Neural crest cell (in vitro differentiated cells): ENCODE data around the gene CASQ2. TPM values are rescaled to one million over a fixed set of nuclear protein-coding genes. Genes with fewer than 3 reads are reported as not detected.

Source experiments
- DNase-seq: peaks from one replicate; pipeline ENCODE4 v3.0.0; 2021; ENCODE audit warnings: low read depth, mixed read lengths, low spot score
- H3K27ac Mint-ChIP-seq: one replicate; pipeline ENCODE4 v1.8.0; 2021; ENCODE audit warnings: mild to moderate bottlenecking, mixed read lengths; ENCODE audit not compliant: unreplicated experiment
- H3K27me3 Mint-ChIP-seq: 2 replicates; pipeline ENCODE4 v1.8.0; 2021; ENCODE audit warnings: low read depth, mild to moderate bottlenecking, mixed read lengths
- H3K36me3 Mint-ChIP-seq: 2 replicates; pipeline ENCODE4 v1.8.0; 2021; ENCODE audit warnings: low read depth, mild to moderate bottlenecking, mixed read lengths
- H3K4me1 Mint-ChIP-seq: 2 replicates; pipeline ENCODE4 v1.8.0; 2021; ENCODE audit warnings: mixed read lengths
- H3K4me3 Mint-ChIP-seq: one replicate; pipeline ENCODE4 v1.8.0; 2021; ENCODE audit warnings: mild to moderate bottlenecking, mixed read lengths
- H3K9me3 Mint-ChIP-seq: 2 replicates; pipeline ENCODE4 v1.8.0; 2021; ENCODE audit warnings: mixed read lengths
- total RNA-seq: library from RNA; stranded (reverse); gene quantifications from 2 replicates; pipeline ENCODE4 v1.2.1, GENCODE V29; 2021
- TF ChIP-seq, protein P1 (sequence below): fragments of 200-600 bp; sonication (generic); conservative IDR thresholded peaks from 2 replicates; pipeline ENCODE4 v1.5.0; 2021; ENCODE audit warnings: antibody characterized with exemption, mild to moderate bottlenecking

The CASQ2 gene
- total RNA-seq, 1 donor from 2014 or later = 0.12 TPM

DNA sequence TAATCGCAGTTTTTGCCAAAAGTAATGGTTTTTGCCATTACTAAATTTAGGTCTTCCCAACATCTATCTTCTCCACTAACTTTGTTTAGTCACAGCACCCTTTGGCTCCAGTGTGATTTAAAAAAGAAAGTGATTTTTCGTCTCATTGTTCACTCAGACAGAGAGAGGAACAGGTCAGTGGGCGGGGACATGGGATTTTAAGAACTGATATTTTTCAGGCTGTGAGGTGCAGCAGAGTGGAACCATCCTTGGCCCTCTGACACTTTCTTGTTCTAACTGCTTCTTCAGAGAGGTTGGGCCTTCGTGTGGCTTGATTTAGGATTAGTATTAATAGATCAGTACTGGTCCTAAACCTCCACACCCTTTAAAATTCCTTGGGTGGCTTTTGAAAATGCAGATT, 38.8 kb downstream of the CASQ2 start:
- peaks cover 35% of the 10 kb centered on the region for H3K4me1 Mint-ChIP-seq
- H3K36me3 Mint-ChIP-seq = no peaks in the 10 kb centered on the region
- H3K4me3 Mint-ChIP-seq = no peak overlapping the region
- TF ChIP-seq, protein P1, sequence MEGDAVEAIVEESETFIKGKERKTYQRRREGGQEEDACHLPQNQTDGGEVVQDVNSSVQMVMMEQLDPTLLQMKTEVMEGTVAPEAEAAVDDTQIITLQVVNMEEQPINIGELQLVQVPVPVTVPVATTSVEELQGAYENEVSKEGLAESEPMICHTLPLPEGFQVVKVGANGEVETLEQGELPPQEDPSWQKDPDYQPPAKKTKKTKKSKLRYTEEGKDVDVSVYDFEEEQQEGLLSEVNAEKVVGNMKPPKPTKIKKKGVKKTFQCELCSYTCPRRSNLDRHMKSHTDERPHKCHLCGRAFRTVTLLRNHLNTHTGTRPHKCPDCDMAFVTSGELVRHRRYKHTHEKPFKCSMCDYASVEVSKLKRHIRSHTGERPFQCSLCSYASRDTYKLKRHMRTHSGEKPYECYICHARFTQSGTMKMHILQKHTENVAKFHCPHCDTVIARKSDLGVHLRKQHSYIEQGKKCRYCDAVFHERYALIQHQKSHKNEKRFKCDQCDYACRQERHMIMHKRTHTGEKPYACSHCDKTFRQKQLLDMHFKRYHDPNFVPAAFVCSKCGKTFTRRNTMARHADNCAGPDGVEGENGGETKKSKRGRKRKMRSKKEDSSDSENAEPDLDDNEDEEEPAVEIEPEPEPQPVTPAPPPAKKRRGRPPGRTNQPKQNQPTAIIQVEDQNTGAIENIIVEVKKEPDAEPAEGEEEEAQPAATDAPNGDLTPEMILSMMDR = no peak
- DNase-seq = no peak
- H3K27ac Mint-ChIP-seq = no peak overlapping the region
- H3K27me3 Mint-ChIP-seq = no peaks in the 10 kb centered on the region
- no peaks in the 10 kb centered on the region for H3K9me3 Mint-ChIP-seq

DNA sequence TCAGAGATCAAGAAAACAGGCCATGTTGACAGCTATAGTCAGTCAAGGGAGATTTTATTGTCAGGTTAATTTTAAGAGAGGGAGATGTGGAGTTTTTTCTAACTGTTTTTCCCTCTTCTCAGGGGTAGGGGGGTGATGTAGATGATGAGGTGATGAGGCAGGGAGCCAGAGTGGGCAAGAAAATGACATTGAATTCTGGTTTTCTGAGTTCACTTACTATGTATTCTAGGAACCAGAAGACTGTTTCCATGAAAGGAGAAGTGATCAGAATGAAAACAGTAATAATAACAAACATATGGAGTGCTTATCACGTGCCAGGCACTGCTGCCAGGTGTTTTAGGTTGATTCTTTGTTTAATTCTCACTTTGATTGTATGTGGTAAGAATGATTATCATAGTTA, 40.2 kb downstream of the CASQ2 start:
- Mint-ChIP-seq H3K27ac (no peak overlapping the region), H3K36me3 (no peaks in the 10 kb centered on the region)

DNA sequence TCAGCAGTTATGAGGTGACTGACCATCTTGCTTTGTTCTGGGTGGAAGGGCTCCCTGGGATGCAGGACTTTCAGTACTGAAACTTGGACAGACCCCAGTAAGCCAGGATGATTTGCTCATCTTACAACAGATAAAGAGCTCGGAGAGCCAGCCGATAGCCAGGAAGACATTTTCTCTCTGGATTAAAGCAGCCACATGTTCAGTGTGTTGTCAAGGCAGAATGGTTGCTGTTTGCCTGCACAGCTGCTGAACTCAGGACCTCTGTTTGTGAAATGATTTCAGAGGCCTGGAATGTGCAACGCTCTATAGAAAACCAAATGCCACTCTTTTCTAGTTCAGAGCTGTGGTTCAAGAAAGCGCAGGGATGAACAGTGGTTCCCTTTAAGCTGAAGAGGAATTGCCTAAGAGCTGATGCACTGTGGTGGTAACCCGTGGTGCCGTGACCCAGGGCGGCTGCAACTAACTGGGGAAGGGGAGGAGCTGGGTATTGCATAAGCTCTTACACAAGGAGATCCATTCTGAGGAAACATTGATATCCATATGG, 40.7 kb downstream of the CASQ2 start:
- H3K27ac Mint-ChIP-seq = peak overlapping the region; percentile 96
- H3K4me3 Mint-ChIP-seq = no peak overlapping the region
- H3K36me3 Mint-ChIP-seq = no peaks in the 10 kb centered on the region
- no peaks in the 10 kb centered on the region for H3K27me3 Mint-ChIP-seq
- H3K4me1 Mint-ChIP-seq = peaks cover 35% of the 10 kb centered on the region
- DNase-seq = no peak
- TF ChIP-seq, protein P1 = no peak
- no peaks in the 10 kb centered on the region for H3K9me3 Mint-ChIP-seq

More for the DNA sequence above, 40.2 kb downstream of the CASQ2 start:
- TF ChIP-seq, protein P1 = no peak
- Mint-ChIP-seq H3K9me3 (no peaks in the 10 kb centered on the region), H3K27me3 (no peaks in the 10 kb centered on the region), H3K4me3 (no peak overlapping the region), H3K4me1 (peaks cover 35% of the 10 kb centered on the region)
- no peak for DNase-seq

DNA sequence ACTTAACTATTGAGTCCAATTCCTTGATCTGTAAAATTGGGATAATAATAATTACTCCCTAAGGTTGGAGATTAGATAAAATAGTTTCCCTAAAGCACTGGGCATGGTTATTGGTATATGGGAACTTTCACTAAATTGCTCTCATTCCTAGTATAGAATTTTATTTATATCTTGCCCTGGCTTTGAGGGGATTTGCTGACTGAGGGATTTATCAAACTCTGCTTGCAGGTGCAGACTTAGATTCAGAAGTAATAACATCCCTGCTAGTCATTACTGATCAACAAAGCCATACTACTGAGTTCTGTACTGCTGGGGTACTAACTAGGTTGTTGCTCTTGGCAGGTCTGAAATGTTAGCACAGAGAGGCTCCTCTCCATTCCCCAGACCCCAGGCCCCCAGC, 41.9 kb downstream of the CASQ2 start:
- TF ChIP-seq, protein P1 = no peak
- Mint-ChIP-seq H3K27ac (peak overlapping the region; percentile 36), H3K9me3 (no peaks in the 10 kb centered on the region), H3K27me3 (no peaks in the 10 kb centered on the region), H3K36me3 (no peaks in the 10 kb centered on the region), H3K4me3 (no peak overlapping the region), H3K4me1 (peaks cover 35% of the 10 kb centered on the region)
- no peak for DNase-seq

DNA sequence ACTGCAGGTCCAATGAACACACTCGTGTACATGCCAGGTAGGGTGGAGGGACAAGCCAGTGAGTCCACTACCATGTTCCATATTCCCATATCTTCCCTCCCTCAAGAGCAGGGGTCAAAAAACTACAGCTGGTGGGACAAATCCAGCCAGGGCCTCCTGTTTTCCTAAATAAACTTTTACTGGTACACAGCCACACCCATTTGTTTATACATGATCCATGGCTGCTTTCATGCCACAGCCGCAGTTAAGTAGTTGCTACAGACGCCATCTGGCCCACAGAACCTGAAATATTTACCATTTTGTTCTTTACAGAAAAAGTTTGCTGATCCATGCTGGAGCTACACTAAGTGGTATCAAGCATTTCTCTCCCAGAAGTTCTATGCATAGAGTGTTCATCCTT, 42.4 kb downstream of the CASQ2 start:
- no peak overlapping the region for H3K27ac Mint-ChIP-seq
- H3K9me3 Mint-ChIP-seq = no peaks in the 10 kb centered on the region

More for the DNA sequence above, 42.4 kb downstream of the CASQ2 start:
- Mint-ChIP-seq H3K4me1 (peaks cover 35% of the 10 kb centered on the region), H3K36me3 (no peaks in the 10 kb centered on the region), H3K27me3 (no peaks in the 10 kb centered on the region), H3K4me3 (no peak overlapping the region)
- DNase-seq = no peak
- TF ChIP-seq, protein P1 = no peak
